HEK293 (cell line): ENCODE measurements around the gene MAN1C1.

Experiments
- BCL11A ChIP-seq: fragments of 450-650 bp; formaldehyde crosslinking; IDR thresholded peaks from 2 replicates; pipeline ENCODE4 v1.5.1; 2016; ENCODE audit warnings: low read depth, missing biosample characterization, missing genetic modification characterization
- BCL11B ChIP-seq: fragments of 450-650 bp; formaldehyde crosslinking; IDR thresholded peaks from 2 replicates; pipeline ENCODE4 v1.5.1; 2016; ENCODE audit warnings: low read depth, missing biosample characterization, missing genetic modification characterization
- MZF1 ChIP-seq: fragments of 450-650 bp; formaldehyde crosslinking; IDR thresholded peaks from 2 replicates; pipeline ENCODE4 v1.5.1; 2017; ENCODE audit warnings: missing biosample characterization, missing genetic modification characterization, borderline replicate concordance
- PRDM2 ChIP-seq: fragments of 450-650 bp; formaldehyde crosslinking; IDR thresholded peaks from 2 replicates; pipeline ENCODE4 v1.5.1; 2016; ENCODE audit warnings: missing biosample characterization, missing genetic modification characterization, borderline replicate concordance
- TCF7L2 ChIP-seq: IDR thresholded peaks from 2 replicates; pipeline ENCODE4 v1.6.1; 2011; ENCODE audit warnings: low read depth, mild to moderate bottlenecking, inconsistent platforms, low read length, moderate library complexity, borderline replicate concordance
- TRIM28 ChIP-seq: IDR thresholded peaks from 2 replicates; pipeline ENCODE4 v1.6.1; 2011; ENCODE audit warnings: low read length, control low read depth, borderline replicate concordance
- YY1 ChIP-seq: fragments of 450-650 bp; formaldehyde crosslinking; IDR thresholded peaks from 2 replicates; pipeline ENCODE4 v1.5.1; 2018; ENCODE audit warnings: missing biosample characterization, missing genetic modification characterization
- ZBTB21 ChIP-seq: fragments of 450-650 bp; formaldehyde crosslinking; IDR thresholded peaks from 2 replicates; pipeline ENCODE4 v1.5.1; 2017; ENCODE audit warnings: missing biosample characterization, missing genetic modification characterization
- ZNF132 ChIP-seq: fragments of 450-650 bp; formaldehyde crosslinking; IDR thresholded peaks from 2 replicates; pipeline ENCODE4 v1.5.1; 2017; ENCODE audit warnings: missing biosample characterization, missing genetic modification characterization, borderline replicate concordance
- ZNF133 ChIP-seq: fragments of 450-650 bp; formaldehyde crosslinking; IDR thresholded peaks from 2 replicates; pipeline ENCODE4 v1.5.1; 2016; ENCODE audit warnings: missing biosample characterization, missing genetic modification characterization
- ZNF157 ChIP-seq: fragments of 450-650 bp; formaldehyde crosslinking; IDR thresholded peaks from 2 replicates; pipeline ENCODE4 v1.5.1; 2016; ENCODE audit warnings: missing biosample characterization, missing genetic modification characterization
- ZNF23 ChIP-seq: fragments of 450-650 bp; formaldehyde crosslinking; IDR thresholded peaks from 2 replicates; pipeline ENCODE4 v1.5.1; 2016; ENCODE audit warnings: missing biosample characterization, missing genetic modification characterization, borderline replicate concordance
- ZNF26 ChIP-seq: fragments of 450-650 bp; formaldehyde crosslinking; IDR thresholded peaks from 2 replicates; pipeline ENCODE4 v1.5.1; 2016; ENCODE audit warnings: missing biosample characterization, missing genetic modification characterization
- ZNF274 ChIP-seq, 2 experiments: fragments of 200-500 bp in 1 of 2; fragments of 450-650 bp in 1 of 2; sonication (Bioruptor generic) in 1 of 2; formaldehyde crosslinking in 1 of 2; IDR thresholded peaks; 2 replicates each; pipeline versions ENCODE4 v1.5.1 to v1.6.1; 2014 to 2016; ENCODE audit warnings: borderline replicate concordance in 1 of 2, inconsistent platforms in 1 of 2, low read length in 1 of 2, missing biosample characterization in 1 of 2, missing genetic modification characterization in 1 of 2
- ZNF311 ChIP-seq: fragments of 450-650 bp; formaldehyde crosslinking; IDR thresholded peaks from 2 replicates; pipeline ENCODE4 v1.5.1; 2017; ENCODE audit warnings: missing biosample characterization, missing genetic modification characterization, borderline replicate concordance
- ZNF335 ChIP-seq: fragments of 450-650 bp; formaldehyde crosslinking; conservative IDR thresholded peaks from 2 replicates; pipeline ENCODE4 v1.5.1; 2016; ENCODE audit warnings: missing biosample characterization, missing genetic modification characterization
- ZNF404 ChIP-seq: fragments of 450-650 bp; formaldehyde crosslinking; IDR thresholded peaks from 2 replicates; pipeline ENCODE4 v1.5.1; 2017; ENCODE audit warnings: missing biosample characterization, missing genetic modification characterization
- ZNF514 ChIP-seq: fragments of 450-650 bp; formaldehyde crosslinking; IDR thresholded peaks from 2 replicates; pipeline ENCODE4 v1.5.1; 2016; ENCODE audit warnings: missing biosample characterization, missing genetic modification characterization
- ZNF518A ChIP-seq: fragments of 450-650 bp; formaldehyde crosslinking; conservative IDR thresholded peaks from 2 replicates; pipeline ENCODE4 v1.5.1; 2016; ENCODE audit warnings: low read depth, missing biosample characterization, missing genetic modification characterization
- ZNF560 ChIP-seq: fragments of 450-650 bp; formaldehyde crosslinking; IDR thresholded peaks from 2 replicates; pipeline ENCODE4 v1.5.1; 2017; ENCODE audit warnings: missing biosample characterization, missing genetic modification characterization, borderline replicate concordance
- ZNF561 ChIP-seq: fragments of 450-650 bp; IDR thresholded peaks from 2 replicates; pipeline ENCODE4 v1.5.1; 2018; ENCODE audit warnings: missing biosample characterization, missing genetic modification characterization, borderline replicate concordance
- ZNF629 ChIP-seq: fragments of 450-650 bp; formaldehyde crosslinking; IDR thresholded peaks from 2 replicates; pipeline ENCODE4 v1.5.1; 2017; ENCODE audit warnings: missing biosample characterization, missing genetic modification characterization
- ZNF692 ChIP-seq: fragments of 450-650 bp; formaldehyde crosslinking; IDR thresholded peaks from 2 replicates; pipeline ENCODE4 v1.5.1; 2016; ENCODE audit warnings: missing biosample characterization, missing genetic modification characterization
- ZNF701 ChIP-seq: fragments of 450-650 bp; formaldehyde crosslinking; IDR thresholded peaks from 2 replicates; pipeline ENCODE4 v1.5.1; 2016; ENCODE audit warnings: missing biosample characterization, missing genetic modification characterization
- ZNF837 ChIP-seq: fragments of 450-650 bp; formaldehyde crosslinking; IDR thresholded peaks from 2 replicates; pipeline ENCODE4 v1.5.1; 2016; ENCODE audit warnings: missing biosample characterization, missing genetic modification characterization
- ZNF843 ChIP-seq: fragments of 450-650 bp; formaldehyde crosslinking; IDR thresholded peaks from 2 replicates; pipeline ENCODE4 v1.5.1; 2016; ENCODE audit warnings: missing biosample characterization, missing genetic modification characterization

Gene MAN1C1

GRCh38 chr1:25676488-25676887 is 59.9 kb downstream of the MAN1C1 start (continued):
- TF ChIP-seq PRDM2 (tag by site-specific recombination) (no peak), ZNF23 (tag by site-specific recombination) (no peak), TCF7L2 (no peak), YY1 (tag by site-specific recombination) (no peak), ZNF157 (no peak), ZNF561 (0 out of 2 replicates have a peak, but pooled peaks have one; percentile 57), ZNF311 (tag by site-specific recombination) (no peak), ZNF518A (tag by site-specific recombination) (no peak), MZF1 (tag by site-specific recombination) (no peak), TRIM28 (peak; percentile 85; the same call in 1 of the 2 replicates), ZNF701 (tag by site-specific recombination) (no peak), ZNF133 (no peak), ZNF335 (tag by site-specific recombination) (no peak), ZNF843 (tag by site-specific recombination) (peak; percentile 52; the same call in 1 of the 2 replicates), ZNF274 (IDR thresholded peaks at IDR 0.05; ENCODE audit: low read length) (no peak), ZNF274 (tag by site-specific recombination; IDR thresholded peaks at IDR 0.05; ENCODE audit: borderline replicate concordance) (no peak), ZNF132 (tag by site-specific recombination) (no peak), ZBTB21 (tag by site-specific recombination) (peak; percentile 32; the same call in 1 of the 2 replicates), ZNF692 (tag by site-specific recombination) (no peak), ZNF629 (tag by site-specific recombination) (peak; percentile 75), BCL11A (tag by site-specific recombination) (no peak), ZNF514 (no peak), ZNF560 (no peak), ZNF404 (tag by site-specific recombination) (no peak), ZNF837 (tag by site-specific recombination) (no peak), ZNF26 (tag by site-specific recombination) (no peak), BCL11B (tag by site-specific recombination) (no peak)
